ENCODE data around the gene KRT80. TPM values are rescaled to one million over a fixed set of nuclear protein-coding genes. Genes with fewer than 3 reads are reported as not detected.

KRT80 gene
- total RNA-seq, 1 experiment from 2014 or later = 51.5 TPM

- ChIA-PET CTCF (no interaction called here), POLR2A (interaction anchor here (0.6 kb wide), 1 partner anchor 60 kb away, joined by 3 read pairs; no protein-coding TSS in a partner anchor)
- H3K4me3 ChIP-seq (ENCODE audit: low read depth in 2 of 2, low read length in 2 of 2) = no peak overlapping the region
- no peak for DNase-seq (ENCODE audit: low read depth, low spot score)
- TF ChIP-seq TCF7L2 (IDR thresholded peaks at IDR 0.05; ENCODE audit: low read depth, low read length) = no peak
- TF ChIP-seq REST (IDR thresholded peaks at IDR 0.05; ENCODE audit: insufficient read depth in 1 of 2, low read depth in 2 of 2, low read length in 1 of 2) = no peak
- no peak for TF ChIP-seq SIN3A (IDR thresholded peaks at IDR 0.05; ENCODE audit: borderline replicate concordance, insufficient read depth, low read depth, low read length)
- no peak for TF ChIP-seq CTCF (IDR thresholded peaks at IDR 0.05)
- no peak for TF ChIP-seq POLR2AphosphoS5 (IDR thresholded peaks at IDR 0.05; ENCODE audit: low read depth, low read length)
- H3K4me1 ChIP-seq (ENCODE audit: control insufficient read depth, insufficient read depth, low read length) = peaks cover 44% of the 10 kb centered on the region
- no peaks in the 10 kb centered on the region for H3K9me3 ChIP-seq (ENCODE audit: control insufficient read depth, insufficient read depth, low read depth, low read length)
- H3K27me3 ChIP-seq (ENCODE audit: control insufficient read depth, insufficient read depth, low read length) = no peaks in the 10 kb centered on the region
- H3K27ac ChIP-seq (ENCODE audit: low read length) = peak overlapping the region; percentile 83
- in situ Hi-C loops (cut with HindIII; ENCODE audit: low pct_unique_long_range_greater_than_20kb, low sequenced_read_pairs) (no loop called here), intact Hi-C loops (cut with micrococcal nuclease; ENCODE audit: unreplicated experiment) (no loop called here)
- no peaks in the 10 kb centered on the region for H3K36me3 ChIP-seq (ENCODE audit: control insufficient read depth, insufficient read depth, low read length)
- no TSS peak for BruUV-seq (replicated peaks)
- peak; percentile 88 for ATAC-seq
Observed at GRCh38 chr12:52230364-52231281, 38.8 kb upstream of the KRT80 start.

- TF ChIP-seq POLR2AphosphoS5 (IDR thresholded peaks at IDR 0.05; ENCODE audit: low read depth, low read length) = no peak
- TF ChIP-seq TCF7L2 (IDR thresholded peaks at IDR 0.05; ENCODE audit: low read depth, low read length) = no peak
- no peak for TF ChIP-seq REST (IDR thresholded peaks at IDR 0.05; ENCODE audit: insufficient read depth in 1 of 2, low read depth in 2 of 2, low read length in 1 of 2)
- no peak for TF ChIP-seq SIN3A (IDR thresholded peaks at IDR 0.05; ENCODE audit: borderline replicate concordance, insufficient read depth, low read depth, low read length)
- TF ChIP-seq CTCF (IDR thresholded peaks at IDR 0.05) = no peak
- DNase-seq (ENCODE audit: low read depth, low spot score) = no peak
- intact Hi-C loops (cut with micrococcal nuclease; ENCODE audit: unreplicated experiment) (loop anchor here (10.0 kb wide), 1 partner anchor 45 kb away; the partner anchor contains the start of gene KRT86), in situ Hi-C loops (cut with HindIII; ENCODE audit: low pct_unique_long_range_greater_than_20kb, low sequenced_read_pairs) (no loop called here)
- H3K27ac ChIP-seq (ENCODE audit: low read length) = peak overlapping the region; percentile 83
- peaks cover 39% of the 10 kb centered on the region for H3K4me1 ChIP-seq (ENCODE audit: control insufficient read depth, insufficient read depth, low read length)
- no peaks in the 10 kb centered on the region for H3K27me3 ChIP-seq (ENCODE audit: control insufficient read depth, insufficient read depth, low read length)
- H3K4me3 ChIP-seq (ENCODE audit: low read depth in 2 of 2, low read length in 2 of 2) = no peak overlapping the region
- ATAC-seq = peak; percentile 56; the same call in 1 of the 2 replicates
- H3K36me3 ChIP-seq (ENCODE audit: control insufficient read depth, insufficient read depth, low read length) = no peaks in the 10 kb centered on the region
- BruUV-seq (replicated peaks) = no TSS peak
- H3K9me3 ChIP-seq (ENCODE audit: control insufficient read depth, insufficient read depth, low read depth, low read length) = no peaks in the 10 kb centered on the region
- ChIA-PET POLR2A (interaction anchor here (0.6 kb wide), 1 partner anchor 60 kb away, joined by 3 read pairs; no protein-coding TSS in a partner anchor), CTCF (no interaction called here)
Observed at GRCh38 chr12:52229836-52230343, 38.1 kb upstream of the KRT80 start.

Measured in Panc1 (cell line).